Lower lobe of right lung (tissue), 2 donors: ENCODE data around the gene PDXDC1. TPM values are rescaled to one million over a fixed set of nuclear protein-coding genes. Genes with fewer than 3 reads are reported as not detected.
A peak's percentile ranks its signal among the peaks of the same experiment; 100 is the strongest.
"Not testable (repeated sequence)": the region's sequence is repeated elsewhere in the genome, so short reads cannot be mapped to it uniquely, and the experiment has no call there.

Experiments
- ATAC-seq, 2 donors: fragments of 200-7000 bp; cut with Tn5 transposase; one replicate each; pipeline ENCODE4 v1.9.1; 2020 to 2022; ENCODE audit warnings: mild to moderate bottlenecking in 2 of 2, moderate library complexity in 2 of 2
- DNase-seq: peaks from one replicate; pipeline ENCODE4 v3.0.0-alpha.2; 2020
- H3K27ac ChIP-seq: fragments of 200-600 bp; one replicate; pipeline ENCODE4 v1.8.0; 2022
- H3K27me3 ChIP-seq: fragments of 200-600 bp; one replicate; pipeline ENCODE4 v1.8.0; 2022; ENCODE audit warnings: low read depth
- H3K36me3 ChIP-seq: fragments of 200-600 bp; one replicate; pipeline ENCODE4 v1.8.0; 2022; ENCODE audit warnings: mild to moderate bottlenecking
- H3K4me1 ChIP-seq: fragments of 200-600 bp; one replicate; pipeline ENCODE4 v1.8.0; 2022
- H3K4me3 ChIP-seq: fragments of 200-600 bp; one replicate; pipeline ENCODE4 v1.8.0; 2022; ENCODE audit warnings: mild to moderate bottlenecking
- H3K9me3 ChIP-seq: fragments of 200-600 bp; one replicate; pipeline ENCODE4 v1.8.0; 2022
- intact Hi-C: fragments of 100-400 bp; cut with DNase I; formaldehyde crosslinking; loops from one replicate; pipeline ENCODE4 v1.11.0; 2022
- total RNA-seq: library from RNA; stranded (reverse); fragmentation: NEBNext Ultra II Directional; extraction: Animal tissue kit (Norgen Biotek cat#: 25700); gene quantifications from one replicate; pipeline ENCODE4 v1.2.1, GENCODE V29; 2021
- donor health status: DM: no; HTN: yes; CAD: no; lungs with severe emphysema.

PDXDC1 gene
- total RNA-seq, 1 donor from 2014 or later, result 103 TPM

DNA sequence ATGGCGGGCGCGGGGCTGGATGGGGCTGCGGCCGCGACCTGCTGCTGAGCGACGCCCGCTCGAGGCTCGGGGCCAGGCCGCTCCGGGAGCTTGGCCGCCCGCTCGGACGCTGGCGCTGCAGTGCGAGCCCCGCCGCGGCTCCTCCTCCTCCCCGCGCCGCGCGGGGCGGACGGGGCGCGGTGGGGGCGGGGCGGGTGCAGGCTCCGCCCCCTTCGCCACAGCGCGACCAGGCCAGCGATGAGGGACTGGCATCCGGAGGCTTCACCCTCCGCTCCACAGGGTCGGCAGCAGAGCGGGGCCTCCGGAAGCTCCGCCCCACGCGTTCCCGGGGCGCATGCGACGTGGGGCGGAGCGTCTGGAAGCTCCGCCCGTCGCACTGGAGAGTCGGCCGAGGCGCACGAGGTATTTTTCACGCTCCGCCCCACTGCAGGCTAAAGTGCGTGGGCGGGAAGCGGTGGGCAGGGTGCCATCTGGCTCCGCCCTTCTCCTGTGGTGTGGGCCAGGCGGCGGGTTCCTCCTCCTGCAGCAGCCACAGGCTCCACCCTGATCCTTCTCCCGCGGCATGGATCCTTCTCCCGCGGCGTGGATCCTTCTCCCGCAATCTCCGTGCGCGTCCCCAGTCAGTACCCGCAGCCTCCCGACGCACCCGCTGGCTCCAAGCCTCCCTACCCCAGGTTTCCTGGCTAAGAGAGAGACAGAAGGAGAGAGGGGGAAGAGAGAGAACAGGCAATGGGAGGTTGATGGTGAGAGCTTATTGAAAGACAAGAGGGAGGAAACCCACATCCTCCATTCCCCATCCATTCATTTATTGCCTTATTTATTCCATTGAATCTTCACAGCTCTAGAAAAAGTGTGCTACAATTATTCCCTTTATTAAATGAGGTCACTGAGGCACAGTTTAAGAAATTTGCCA is 180.1 kb downstream of the PDXDC1 start:
- intact Hi-C loops, H3K36me3 ChIP-seq, H3K9me3 ChIP-seq, H3K27ac ChIP-seq, H3K4me1 ChIP-seq, H3K27me3 ChIP-seq: not testable (repeated sequence)
- H3K4me3 ChIP-seq, result peak overlapping the region; percentile 37
- ATAC-seq (peak; percentile 93 to 99), DNase-seq (peak; percentile 92)

DNA sequence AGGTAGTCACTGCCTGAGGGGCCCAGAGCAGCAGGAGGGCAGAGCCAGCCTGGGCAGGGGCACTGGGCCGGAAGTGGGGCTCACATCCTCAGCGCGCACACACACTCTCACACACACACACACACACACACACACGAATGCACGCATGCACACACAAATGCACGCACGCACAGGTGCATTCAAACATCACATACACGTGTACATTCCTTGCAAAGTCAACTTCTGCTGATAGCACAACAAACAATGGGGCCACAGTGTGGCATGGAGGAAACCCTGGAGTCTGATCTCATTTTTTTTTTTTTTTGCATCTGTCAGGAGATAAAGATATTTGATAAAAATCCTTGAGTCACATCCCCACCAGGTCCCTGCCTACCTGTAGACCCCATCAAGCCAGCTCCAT is 182.8 kb downstream of the PDXDC1 start:
- H3K9me3 ChIP-seq, ATAC-seq, intact Hi-C loops, H3K27ac ChIP-seq, H3K27me3 ChIP-seq, H3K36me3 ChIP-seq, H3K4me1 ChIP-seq, H3K4me3 ChIP-seq, DNase-seq: not testable (repeated sequence)

DNA sequence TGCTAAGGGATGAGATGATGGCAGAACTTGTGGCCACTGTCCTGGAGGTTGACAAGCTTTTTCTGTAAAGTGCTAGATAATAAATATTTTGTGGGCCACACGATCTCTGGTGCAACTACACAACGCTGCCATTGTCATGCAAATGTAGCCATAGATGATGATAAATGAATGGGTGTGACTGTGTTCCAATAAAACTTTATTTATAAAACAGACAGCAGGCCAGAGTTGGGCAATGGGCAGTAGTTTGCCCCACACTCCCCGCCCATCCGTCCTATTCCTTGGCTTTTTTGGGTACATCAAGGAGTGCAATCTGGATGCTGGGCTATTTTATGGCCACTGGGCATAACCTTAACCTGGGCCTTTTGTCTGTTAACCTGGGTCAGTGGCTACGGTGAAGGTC is 184.8 kb downstream of the PDXDC1 start:
- H3K27me3 ChIP-seq, H3K36me3 ChIP-seq, DNase-seq, H3K4me3 ChIP-seq, H3K27ac ChIP-seq, H3K4me1 ChIP-seq, H3K9me3 ChIP-seq, ATAC-seq, intact Hi-C loops: not testable (repeated sequence)

DNA sequence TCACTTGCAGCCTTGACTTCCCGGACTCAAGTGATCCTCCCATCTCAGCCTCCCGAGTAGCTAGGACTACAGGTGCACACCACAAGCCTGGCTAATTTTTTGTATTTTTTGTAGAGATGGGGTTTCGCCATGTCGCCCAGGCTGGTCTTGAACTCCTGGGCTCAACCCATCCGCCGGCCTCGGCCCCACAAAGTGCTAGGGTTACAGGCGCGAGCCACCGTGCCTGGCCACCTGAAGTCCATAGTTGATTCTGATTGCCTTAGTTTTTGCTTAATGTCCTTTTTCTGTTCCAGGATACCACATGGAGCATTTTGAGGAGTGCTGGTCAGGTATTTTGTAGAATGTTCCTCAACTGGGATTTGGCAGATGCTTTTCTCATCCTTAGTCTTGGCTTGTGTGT is 185.7 kb downstream of the PDXDC1 start:
- intact Hi-C loops, H3K27ac ChIP-seq: not testable (repeated sequence)

DNA sequence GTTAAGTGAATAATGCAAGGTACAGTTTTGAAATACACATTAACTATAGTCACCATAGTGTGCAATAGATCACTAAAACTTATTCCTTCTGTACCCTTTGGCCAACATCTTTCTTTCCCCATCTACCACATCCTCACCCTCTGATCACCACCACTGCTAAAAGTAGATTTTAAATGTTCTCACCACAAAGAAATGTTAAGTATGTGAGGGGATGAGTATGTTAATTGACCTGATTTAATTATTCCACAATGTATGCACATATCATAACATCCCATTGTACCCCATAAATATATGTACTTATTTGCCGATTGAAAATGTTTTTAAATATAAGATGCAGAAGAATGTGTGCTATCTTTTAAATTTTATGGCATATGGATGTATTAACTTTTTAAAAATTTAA is 188.2 kb downstream of the PDXDC1 start:
- ATAC-seq, H3K4me3 ChIP-seq, intact Hi-C loops, H3K4me1 ChIP-seq, H3K9me3 ChIP-seq, H3K27me3 ChIP-seq, H3K27ac ChIP-seq, DNase-seq, H3K36me3 ChIP-seq: not testable (repeated sequence)

More for the DNA sequence above, 185.7 kb downstream of the PDXDC1 start:
- DNase-seq, H3K27me3 ChIP-seq, H3K4me3 ChIP-seq, H3K4me1 ChIP-seq, ATAC-seq, H3K9me3 ChIP-seq, H3K36me3 ChIP-seq: not testable (repeated sequence)

DNA sequence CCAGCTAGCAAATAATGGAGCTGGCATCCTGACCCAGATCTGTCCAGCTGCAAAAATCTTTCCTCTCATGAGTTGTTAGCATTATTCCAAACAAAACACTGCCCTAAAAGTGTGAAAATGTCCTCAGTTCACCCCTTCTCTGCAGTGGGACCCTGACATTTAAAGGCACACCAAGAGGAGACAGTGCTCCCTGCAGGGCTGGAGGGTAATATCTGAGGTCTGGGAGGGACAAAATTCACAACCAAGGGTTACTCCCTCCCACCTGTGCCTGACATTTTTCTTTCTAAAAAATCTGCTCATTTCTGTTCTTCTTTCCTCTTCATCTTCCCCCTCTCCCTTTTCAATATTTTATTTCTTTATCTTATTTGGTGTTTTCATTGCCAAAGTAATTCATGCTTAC is 191.4 kb downstream of the PDXDC1 start:
- H3K36me3 ChIP-seq, H3K9me3 ChIP-seq, H3K4me1 ChIP-seq, ATAC-seq, DNase-seq, intact Hi-C loops, H3K4me3 ChIP-seq, H3K27me3 ChIP-seq, H3K27ac ChIP-seq: not testable (repeated sequence)

DNA sequence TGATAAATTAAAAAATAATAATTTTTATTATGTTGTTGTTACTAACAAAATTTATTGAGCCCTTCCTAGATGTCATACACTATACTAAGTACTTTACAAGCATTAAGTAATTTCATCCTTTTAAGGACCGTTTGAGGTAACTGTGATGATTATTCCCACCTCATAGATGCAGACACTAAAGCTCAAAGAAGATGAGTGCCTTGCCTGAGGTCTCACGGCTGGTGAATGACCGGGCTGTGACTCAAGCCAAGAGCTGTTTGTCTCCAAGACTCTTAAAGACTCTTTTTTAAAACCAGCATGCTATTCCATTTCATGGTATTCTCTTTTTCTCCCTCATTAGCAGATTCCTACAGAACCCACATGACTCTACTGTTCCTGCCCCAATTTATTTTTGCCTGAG is 193.5 kb downstream of the PDXDC1 start:
- intact Hi-C loops, ATAC-seq, DNase-seq, H3K27ac ChIP-seq, H3K27me3 ChIP-seq, H3K36me3 ChIP-seq, H3K9me3 ChIP-seq, H3K4me3 ChIP-seq, H3K4me1 ChIP-seq: not testable (repeated sequence)

DNA sequence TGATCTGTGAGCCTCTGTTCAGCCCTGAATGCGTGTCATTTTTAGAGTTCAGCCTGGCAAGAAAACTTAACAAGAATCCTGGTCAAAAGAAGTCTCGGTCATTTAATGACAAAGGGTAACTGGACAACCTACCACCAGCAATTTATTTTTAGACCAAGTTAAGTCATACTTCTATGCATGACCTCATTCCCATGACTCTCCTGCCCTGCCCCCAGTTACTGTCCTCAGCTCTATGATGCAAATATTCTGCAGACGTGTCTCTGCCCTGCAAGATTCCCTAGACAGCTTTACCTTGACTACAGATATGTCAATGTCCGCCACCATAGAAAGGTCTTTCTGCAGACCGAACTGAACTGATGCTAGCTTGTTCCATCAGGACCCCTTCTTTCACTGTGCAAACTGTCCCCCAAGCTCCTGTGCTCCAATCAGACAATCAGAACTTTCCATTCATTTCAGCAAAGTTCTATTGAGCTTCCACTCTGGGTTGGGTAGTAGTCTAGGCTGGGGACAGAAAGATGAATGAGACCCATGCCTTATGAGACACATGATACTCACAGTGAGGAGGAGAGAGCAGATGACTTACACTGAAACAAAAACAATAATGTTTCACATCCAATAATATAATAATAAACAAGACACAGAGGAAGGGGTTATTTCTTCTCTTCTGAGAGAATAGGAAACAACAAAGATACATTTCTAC is 194.3 kb downstream of the PDXDC1 start:
- H3K27me3 ChIP-seq, ATAC-seq, intact Hi-C loops, DNase-seq, H3K36me3 ChIP-seq, H3K4me1 ChIP-seq, H3K27ac ChIP-seq, H3K4me3 ChIP-seq, H3K9me3 ChIP-seq: not testable (repeated sequence)

DNA sequence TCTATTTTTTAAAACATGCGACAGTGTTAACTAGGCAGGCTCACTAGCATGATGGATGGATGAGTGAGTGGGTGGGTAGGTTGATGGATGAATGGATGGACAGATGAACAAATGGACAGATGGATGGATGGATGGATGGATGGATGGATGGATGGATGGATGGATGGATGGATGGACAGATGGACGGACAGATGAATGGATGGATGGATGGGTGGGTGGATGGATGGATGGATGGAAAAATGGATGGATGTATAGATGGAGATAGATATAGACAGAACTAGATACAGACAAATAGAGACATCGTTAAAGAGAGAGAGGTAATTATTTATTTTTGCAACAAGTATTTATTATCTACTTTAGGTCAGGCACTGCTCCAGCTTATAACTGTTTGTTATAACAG is 205.1 kb downstream of the PDXDC1 start:
- H3K4me3 ChIP-seq, H3K36me3 ChIP-seq, intact Hi-C loops, H3K27me3 ChIP-seq, H3K27ac ChIP-seq, H3K4me1 ChIP-seq, H3K9me3 ChIP-seq, DNase-seq, ATAC-seq: not testable (repeated sequence)

DNA sequence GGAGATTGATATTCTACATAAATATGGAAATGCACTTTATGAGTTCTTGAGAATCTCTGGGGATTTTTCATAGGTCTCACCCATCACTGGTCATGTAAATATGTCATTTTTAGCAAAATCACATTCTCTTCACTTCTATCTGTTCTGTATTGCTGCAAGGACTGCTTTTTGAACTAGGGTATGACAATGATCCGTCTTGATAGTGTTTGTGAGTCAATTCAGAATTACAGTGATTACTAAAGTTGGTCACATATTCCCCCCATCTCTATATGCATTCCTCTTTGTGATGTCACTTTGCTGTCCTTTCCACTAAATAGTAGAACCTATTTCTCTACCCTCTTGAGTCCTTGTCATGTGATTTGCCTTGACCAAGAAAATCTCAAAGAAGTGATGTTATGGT is 206.1 kb downstream of the PDXDC1 start:
- H3K27ac ChIP-seq, DNase-seq, H3K9me3 ChIP-seq, ATAC-seq, H3K27me3 ChIP-seq, intact Hi-C loops, H3K4me1 ChIP-seq, H3K36me3 ChIP-seq, H3K4me3 ChIP-seq: not testable (repeated sequence)

DNA sequence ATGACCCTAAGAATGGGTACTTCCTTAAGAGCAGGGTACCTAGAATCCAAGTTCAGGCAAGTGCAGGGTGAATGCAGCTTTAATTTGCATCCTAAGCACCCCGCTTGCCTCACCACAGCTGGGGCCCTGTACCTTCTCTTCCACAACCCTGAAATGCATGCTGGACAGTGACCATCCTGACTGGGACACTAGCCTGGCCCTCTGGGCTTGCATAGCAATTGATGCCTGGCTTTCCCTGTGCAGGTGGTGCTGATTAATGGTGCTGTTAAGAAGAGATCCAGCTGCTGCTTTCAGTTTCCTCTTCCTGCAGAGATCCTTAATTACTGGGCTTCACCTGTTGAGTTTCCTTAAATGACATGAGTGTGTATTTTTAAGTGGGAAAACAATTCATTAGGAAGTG is 209.2 kb downstream of the PDXDC1 start:
- H3K4me1 ChIP-seq, intact Hi-C loops, ATAC-seq, H3K27ac ChIP-seq, DNase-seq, H3K4me3 ChIP-seq, H3K36me3 ChIP-seq, H3K27me3 ChIP-seq, H3K9me3 ChIP-seq: not testable (repeated sequence)
